HUES6 (cell line): ENCODE measurements around the gene MFAP5.

ENCODE experiments used
- H3K27ac ChIP-seq: 2 replicates; pipeline ENCODE4 v1.7.0; 2013; ENCODE audit warnings: low read depth, mild to moderate bottlenecking, low read length, inconsistent platforms
- H3K27me3 ChIP-seq: 2 replicates; pipeline ENCODE4 v1.6.1; 2013; ENCODE audit warnings: low read length; ENCODE audit not compliant: control insufficient read depth, insufficient read depth
- H3K36me3 ChIP-seq: 2 replicates; pipeline ENCODE4 v1.6.1; 2013; ENCODE audit warnings: low read length; ENCODE audit not compliant: control insufficient read depth, insufficient read depth
- H3K4me1 ChIP-seq: 2 replicates; pipeline ENCODE4 v1.6.1; 2013; ENCODE audit warnings: low read length; ENCODE audit not compliant: control insufficient read depth, insufficient read depth
- H3K4me3 ChIP-seq: 2 replicates; pipeline ENCODE4 v1.5.1; 2013; ENCODE audit warnings: low read depth, low read length
- H3K9ac ChIP-seq: one replicate; pipeline ENCODE4 v1.6.1; 2013; ENCODE audit warnings: mild to moderate bottlenecking, low read length
- H3K9me3 ChIP-seq: 2 replicates; pipeline ENCODE4 v1.6.1; 2013; ENCODE audit warnings: low read depth, low read length; ENCODE audit not compliant: control insufficient read depth, insufficient read depth

MFAP5 gene

GRCh38 chr12:8672381-8672780, 9.8 kb upstream of the MFAP5 start:
- Histone ChIP-seq H3K4me3 (no peak overlapping the region), H3K9ac (no peak overlapping the region), H3K27ac (no peak overlapping the region), H3K9me3 (peaks cover 6% of the 10 kb centered on the region; the same call in 1 of the 2 replicates), H3K36me3 (no peaks in the 10 kb centered on the region), H3K4me1 (no peaks in the 10 kb centered on the region), H3K27me3 (no peaks in the 10 kb centered on the region)

- Histone ChIP-seq H3K36me3 (no peaks in the 10 kb centered on the region), H3K27me3 (no peaks in the 10 kb centered on the region), H3K9me3 (peaks cover 6% of the 10 kb centered on the region; the same call in 1 of the 2 replicates), H3K4me1 (no peaks in the 10 kb centered on the region), H3K4me3 (no peak overlapping the region), H3K9ac (no peak overlapping the region), H3K27ac (no peak overlapping the region)
Measured at GRCh38 chr12:8668441-8668840, 5.8 kb upstream of the MFAP5 start.

- H3K27me3 ChIP-seq, result no peaks in the 10 kb centered on the region
- H3K9ac ChIP-seq, result no peak overlapping the region
- H3K4me3 ChIP-seq, result no peak overlapping the region
- H3K36me3 ChIP-seq, result no peaks in the 10 kb centered on the region
- H3K4me1 ChIP-seq, result 0 out of 2 replicates have a peak, but pooled peaks cover 5% of the 10 kb centered on the region
- 0 out of 2 replicates have a peak, but pooled peaks cover 6% of the 10 kb centered on the region for H3K9me3 ChIP-seq
- H3K27ac ChIP-seq, result no peak overlapping the region
Measured at GRCh38 chr12:8667270-8667669, 4.6 kb upstream of the MFAP5 start.

GRCh38 chr12:8665759-8666158, 3.1 kb upstream of the MFAP5 start:
- Histone ChIP-seq H3K9me3 (0 out of 2 replicates have a peak, but pooled peaks cover 6% of the 10 kb centered on the region), H3K9ac (no peak overlapping the region), H3K27ac (no peak overlapping the region), H3K4me3 (no peak overlapping the region), H3K4me1 (0 out of 2 replicates have a peak, but pooled peaks cover 5% of the 10 kb centered on the region), H3K36me3 (no peaks in the 10 kb centered on the region), H3K27me3 (no peaks in the 10 kb centered on the region)

GRCh38 chr12:8664228-8664913, 1.7 kb upstream of the MFAP5 start:
- 0 out of 2 replicates have a peak, but pooled peaks cover 5% of the 10 kb centered on the region for H3K4me1 ChIP-seq
- H3K4me3 ChIP-seq, result no peak overlapping the region
- H3K9me3 ChIP-seq, result no peaks in the 10 kb centered on the region
- H3K36me3 ChIP-seq, result no peaks in the 10 kb centered on the region
- H3K27ac ChIP-seq, result no peak overlapping the region
- no peak overlapping the region for H3K9ac ChIP-seq
- H3K27me3 ChIP-seq, result no peaks in the 10 kb centered on the region

- peaks cover 13% of the 10 kb centered on the region; the same call in 1 of the 2 replicates for H3K4me1 ChIP-seq
- H3K9me3 ChIP-seq, result no peaks in the 10 kb centered on the region
- no peaks in the 10 kb centered on the region for H3K27me3 ChIP-seq
- no peak overlapping the region for H3K27ac ChIP-seq
- H3K4me3 ChIP-seq, result no peak overlapping the region
- no peaks in the 10 kb centered on the region for H3K36me3 ChIP-seq
- H3K9ac ChIP-seq, result no peak overlapping the region
Measured at GRCh38 chr12:8661751-8662150, 875 bp downstream of the MFAP5 start.

GRCh38 chr12:8661016-8661415, 1.6 kb downstream of the MFAP5 start:
- Histone ChIP-seq H3K4me1 (peaks cover 13% of the 10 kb centered on the region; the same call in 1 of the 2 replicates), H3K36me3 (no peaks in the 10 kb centered on the region), H3K27ac (no peak overlapping the region), H3K27me3 (no peaks in the 10 kb centered on the region), H3K4me3 (no peak overlapping the region), H3K9me3 (no peaks in the 10 kb centered on the region), H3K9ac (no peak overlapping the region)

- H3K27me3 ChIP-seq, result no peaks in the 10 kb centered on the region
- H3K9me3 ChIP-seq, result no peaks in the 10 kb centered on the region
- H3K4me1 ChIP-seq, result peaks cover 13% of the 10 kb centered on the region; the same call in 1 of the 2 replicates
- H3K36me3 ChIP-seq, result no peaks in the 10 kb centered on the region
- H3K27ac ChIP-seq, result no peak overlapping the region
- H3K4me3 ChIP-seq, result no peak overlapping the region
- no peak overlapping the region for H3K9ac ChIP-seq
Measured at GRCh38 chr12:8658346-8658745, 4.3 kb downstream of the MFAP5 start.

GRCh38 chr12:8655421-8655820, 7.2 kb downstream of the MFAP5 start:
- no peaks in the 10 kb centered on the region for H3K27me3 ChIP-seq
- H3K27ac ChIP-seq, result no peak overlapping the region
- peaks cover 8% of the 10 kb centered on the region; the same call in 1 of the 2 replicates for H3K4me1 ChIP-seq
- H3K4me3 ChIP-seq, result no peak overlapping the region
- no peaks in the 10 kb centered on the region for H3K36me3 ChIP-seq
- H3K9me3 ChIP-seq, result no peaks in the 10 kb centered on the region
- no peak overlapping the region for H3K9ac ChIP-seq

GRCh38 chr12:8648576-8649205, 13.9 kb downstream of the MFAP5 start:
- Histone ChIP-seq H3K4me3 (no peak overlapping the region), H3K9me3 (no peaks in the 10 kb centered on the region), H3K27me3 (no peaks in the 10 kb centered on the region), H3K36me3 (no peaks in the 10 kb centered on the region), H3K27ac (no peak overlapping the region), H3K9ac (no peak overlapping the region), H3K4me1 (peaks cover 7% of the 10 kb centered on the region)

- Histone ChIP-seq H3K9ac (no peak overlapping the region), H3K9me3 (no peaks in the 10 kb centered on the region), H3K27ac (no peak overlapping the region), H3K4me3 (no peak overlapping the region), H3K27me3 (no peaks in the 10 kb centered on the region), H3K36me3 (no peaks in the 10 kb centered on the region), H3K4me1 (peaks cover 7% of the 10 kb centered on the region)
Measured at GRCh38 chr12:8647968-8648367, 14.7 kb downstream of the MFAP5 start.
